ENCODE results near the gene AP1G2. TPM values are rescaled to one million over a fixed set of nuclear protein-coding genes. Genes with fewer than 3 reads are reported as not detected.

AP1G2 gene
- total RNA-seq, 1 donor from 2014 or later: 65.4 TPM

- Histone ChIP-seq H3K4me2 (no peak overlapping the region), H3K4me1 (no peaks in the 10 kb centered on the region), H3K79me2 (ENCODE audit: low read depth) (no peaks in the 10 kb centered on the region), H3K4me3 (no peak overlapping the region), H3K9ac (no peak overlapping the region), H3K9me3 (ENCODE audit: low read depth) (no peaks in the 10 kb centered on the region), H3K36me3 (no peaks in the 10 kb centered on the region), H4K20me1 (ENCODE audit: low read depth) (no peaks in the 10 kb centered on the region), H3K27me3 (no peaks in the 10 kb centered on the region), H3K27ac (no peak overlapping the region), H2AFZ (replicated peaks) (no peak overlapping the region), H3F3A (ENCODE audit: low read depth) (no peaks in the 10 kb centered on the region)
- Mint-ChIP-seq H3K27me3 (ENCODE audit: insufficient read depth, low read depth) (peaks cover 2% of the 10 kb centered on the region), H3K4me1 (no peaks in the 10 kb centered on the region), H3K9me3 (peaks cover 3% of the 10 kb centered on the region), H3K27ac (no peak overlapping the region), H3K4me3 (no peak overlapping the region), H3K36me3 (no peaks in the 10 kb centered on the region)
- no peak for DNase-seq (ENCODE audit: low spot score)
- TF ChIP-seq EZH2 (IDR thresholded peaks at IDR 0.05) (no peak), CTCF (IDR thresholded peaks at IDR 0.05) (no peak), EZH2phosphoT487 (IDR thresholded peaks at IDR 0.05) (no peak)
Observed at GRCh38 chr14:23604148-23604547, 36.6 kb upstream of the AP1G2 start.

- Histone ChIP-seq H4K20me1 (ENCODE audit: low read depth) (no peaks in the 10 kb centered on the region), H3K36me3 (no peaks in the 10 kb centered on the region), H2AFZ (replicated peaks) (no peak overlapping the region), H3K4me3 (no peak overlapping the region), H3K9me3 (ENCODE audit: low read depth) (no peaks in the 10 kb centered on the region), H3K4me1 (no peaks in the 10 kb centered on the region), H3K9ac (no peak overlapping the region), H3K4me2 (no peak overlapping the region), H3F3A (ENCODE audit: low read depth) (no peaks in the 10 kb centered on the region), H3K79me2 (ENCODE audit: low read depth) (no peaks in the 10 kb centered on the region), H3K27ac (no peak overlapping the region), H3K27me3 (no peaks in the 10 kb centered on the region)
- H3K4me3 Mint-ChIP-seq: no peak overlapping the region
- H3K27me3 Mint-ChIP-seq (ENCODE audit: insufficient read depth, low read depth): peaks cover 2% of the 10 kb centered on the region
- no peak for TF ChIP-seq EZH2phosphoT487 (IDR thresholded peaks at IDR 0.05)
- no peak for TF ChIP-seq CTCF (IDR thresholded peaks at IDR 0.05)
- no peak for TF ChIP-seq EZH2 (IDR thresholded peaks at IDR 0.05)
- no peaks in the 10 kb centered on the region for H3K36me3 Mint-ChIP-seq
- no peak for DNase-seq (ENCODE audit: low spot score)
- no peaks in the 10 kb centered on the region for H3K4me1 Mint-ChIP-seq
- no peaks in the 10 kb centered on the region for H3K9me3 Mint-ChIP-seq
- H3K27ac Mint-ChIP-seq: no peak overlapping the region
Observed at GRCh38 chr14:23603103-23603502, 35.5 kb upstream of the AP1G2 start.

- Histone ChIP-seq H2AFZ (replicated peaks) (no peak overlapping the region), H3K4me3 (no peak overlapping the region), H3K9ac (no peak overlapping the region), H3K27me3 (no peaks in the 10 kb centered on the region), H3K79me2 (ENCODE audit: low read depth) (no peaks in the 10 kb centered on the region), H3K9me3 (ENCODE audit: low read depth) (no peaks in the 10 kb centered on the region), H3K27ac (no peak overlapping the region), H3K4me2 (no peak overlapping the region), H4K20me1 (ENCODE audit: low read depth) (no peaks in the 10 kb centered on the region), H3K4me1 (no peaks in the 10 kb centered on the region), H3K36me3 (no peaks in the 10 kb centered on the region), H3F3A (ENCODE audit: low read depth) (no peaks in the 10 kb centered on the region)
- Mint-ChIP-seq H3K36me3 (no peaks in the 10 kb centered on the region), H3K9me3 (no peaks in the 10 kb centered on the region), H3K27me3 (ENCODE audit: insufficient read depth, low read depth) (peaks cover 2% of the 10 kb centered on the region), H3K4me3 (no peak overlapping the region), H3K27ac (no peak overlapping the region), H3K4me1 (no peaks in the 10 kb centered on the region)
- TF ChIP-seq CTCF (IDR thresholded peaks at IDR 0.05): no peak
- TF ChIP-seq EZH2 (IDR thresholded peaks at IDR 0.05): no peak
- no peak for TF ChIP-seq EZH2phosphoT487 (IDR thresholded peaks at IDR 0.05)
- DNase-seq (ENCODE audit: low spot score): no peak
Observed at GRCh38 chr14:23602181-23603095, 34.8 kb upstream of the AP1G2 start.
